Testis (tissue), 3 donors: ENCODE data around the gene RBM20. TPM values are rescaled to one million over a fixed set of nuclear protein-coding genes. Genes with fewer than 3 reads are reported as not detected.
"Not testable (repeated sequence)": the region's sequence is repeated elsewhere in the genome, so short reads cannot be mapped to it uniquely, and the experiment has no call there.

Experiments
- DNase-seq: peaks from one replicate; pipeline ENCODE4 v3.0.0-alpha.2; 2019
- H3K27ac ChIP-seq, 2 donors: fragments of 200-600 bp; sonication (generic); one replicate each; pipeline ENCODE4 v1.5.1; 2019
- H3K27me3 ChIP-seq: fragments of 200-600 bp; sonication (generic); one replicate; pipeline ENCODE4 v1.5.1; 2019
- H3K36me3 ChIP-seq: fragments of 200-600 bp; sonication (generic); one replicate; pipeline ENCODE4 v1.5.1; 2017; ENCODE audit warnings: low read depth; ENCODE audit errors: missing control alignments
- H3K4me1 ChIP-seq: fragments of 200-600 bp; sonication (generic); one replicate; pipeline ENCODE4 v1.5.1; 2019
- H3K4me3 ChIP-seq, 2 donors: fragments of 200-600 bp; sonication (generic); one replicate each; pipeline ENCODE4 v1.5.1; 2017 to 2019
- H3K9me3 ChIP-seq: fragments of 200-600 bp; sonication (generic); one replicate; pipeline ENCODE4 v1.5.1; 2017
- CTCF ChIP-seq, 3 experiments: fragments of 450-650 bp in 2 of 3; fragments of 200-600 bp in 1 of 3; sonication (generic) in 1 of 3; IDR thresholded peaks; one replicate each; pipeline ENCODE4 v1.5.1; 2016 to 2019; ENCODE audit warnings: antibody characterized with exemption in 3 of 3, mild to moderate bottlenecking in 2 of 3, moderate library complexity in 1 of 3
- POLR2A ChIP-seq: fragments of 450-650 bp; IDR thresholded peaks from one replicate; pipeline ENCODE4 v1.6.1; 2017; ENCODE audit warnings: antibody characterized with exemption, mild to moderate bottlenecking, moderate library complexity
- WGBS, 2 donors: methylation state at CpG; one replicate each; pipeline ENCODE4 v1.1.5; 2018; 5-methylcytosine and 5-hydroxymethylcytosine counted together
- intact Hi-C: fragments of 100-400 bp; cut with DNase I; formaldehyde crosslinking; loops from one replicate; pipeline ENCODE4 v1.15.1; 2023; ENCODE audit warnings: low total_unique reads
- polyA plus RNA-seq: library from polyadenylated mRNA; stranded (reverse); fragments of 350-450 nt; fragmentation: Illumina TruSeq; extraction: RNeasy Lipid Tissue Mini Kit (QIAGEN cat#74804); gene quantifications from one replicate; pipeline ENCODE4 v1.2.3, GENCODE V29; 2014; ENCODE audit warnings: low read depth, low replicate concordance; ENCODE audit not compliant: insufficient read depth
- total RNA-seq, 2 donors: library from RNA; depleted of rRNA; stranded (reverse); fragments of >200 nt; gene quantifications; one replicate each; pipeline ENCODE4 v1.2.3, GENCODE V29; 2016

RBM20 gene
- total and polyA plus RNA-seq, 3 donors from 2014 or later, result 1.7 to 5.3 (median 3.1) TPM

- no peaks in the 10 kb centered on the region for H3K36me3 ChIP-seq
- no peaks in the 10 kb centered on the region for H3K4me1 ChIP-seq
- DNase-seq, result no peak
- H3K4me3 ChIP-seq, result no peak overlapping the region
- intact Hi-C loops, result no loop called here
- WGBS, 2 donors, result 91 to 96% methylated on average over 2 of the region's 2 CpGs
- no peak overlapping the region for H3K27ac ChIP-seq
- no peaks in the 10 kb centered on the region for H3K27me3 ChIP-seq
- TF ChIP-seq CTCF (IDR thresholded peaks at IDR 0.05) (no peak), POLR2A (no peak)
- H3K9me3 ChIP-seq, result no peaks in the 10 kb centered on the region
These were observed 23.8 kb upstream of the RBM20 start for GRCh38 chr10:110620398-110620719.

- intact Hi-C loops, H3K27ac ChIP-seq, H3K4me1 ChIP-seq, H3K4me3 ChIP-seq, H3K36me3 ChIP-seq, H3K9me3 ChIP-seq, H3K27me3 ChIP-seq, DNase-seq: not testable (repeated sequence)
- WGBS, 2 donors, result 85 to 90% methylated on average over 4 of the region's 4 CpGs
These were observed 20.8 kb upstream of the RBM20 start for GRCh38 chr10:110623316-110623715.

- Histone ChIP-seq H3K36me3 (no peaks in the 10 kb centered on the region), H3K27me3 (no peaks in the 10 kb centered on the region), H3K9me3 (no peaks in the 10 kb centered on the region), H3K27ac (no peak overlapping the region), H3K4me1 (no peaks in the 10 kb centered on the region), H3K4me3 (no peak overlapping the region)
- intact Hi-C loops, result no loop called here
- no peak for DNase-seq
- no peak for TF ChIP-seq CTCF (IDR thresholded peaks at IDR 0.05)
- TF ChIP-seq POLR2A, result no peak
- 91 to 97% methylated on average over 6 of the region's 6 CpGs for WGBS, 2 donors
These were observed 18.7 kb upstream of the RBM20 start for GRCh38 chr10:110625356-110625894.

- H3K9me3 ChIP-seq, result no peaks in the 10 kb centered on the region
- H3K27ac ChIP-seq, result no peak overlapping the region
- intact Hi-C loops, result no loop called here
- no peaks in the 10 kb centered on the region for H3K27me3 ChIP-seq
- DNase-seq, result no peak
- 85% methylated on average over 5 of the region's 5 CpGs for WGBS, 2 donors
- no peaks in the 10 kb centered on the region for H3K36me3 ChIP-seq
- H3K4me3 ChIP-seq, result no peak overlapping the region
- H3K4me1 ChIP-seq, result no peaks in the 10 kb centered on the region
- TF ChIP-seq CTCF (IDR thresholded peaks at IDR 0.05) (no peak), POLR2A (no peak)
These were observed 17.9 kb upstream of the RBM20 start for GRCh38 chr10:110625951-110626855.

- H3K9me3 ChIP-seq, result no peaks in the 10 kb centered on the region
- H3K4me1 ChIP-seq, result no peaks in the 10 kb centered on the region
- H3K27ac ChIP-seq, result no peak overlapping the region
- no peaks in the 10 kb centered on the region for H3K36me3 ChIP-seq
- TF ChIP-seq CTCF (IDR thresholded peaks at IDR 0.05) (no peak), POLR2A (no peak)
- H3K4me3 ChIP-seq, result no peak overlapping the region
- no peak for DNase-seq
- H3K27me3 ChIP-seq, result no peaks in the 10 kb centered on the region
- intact Hi-C loops, result no loop called here
These were observed 16.0 kb upstream of the RBM20 start for GRCh38 chr10:110628161-110628560.
